ENCODE measurements around the gene IGF2.

IGF2 gene

GRCh38 chr11:2130881-2131352, 8.3 kb downstream of the IGF2 start:
- Histone ChIP-seq H3K9me3 (ENCODE audit: insufficient read depth, low read depth, low read length) (peaks cover 8% of the 10 kb centered on the region), H3K4ac (ENCODE audit: low read depth, low read length) (no peak overlapping the region), H3K4me1 (ENCODE audit: control insufficient read depth in 1 of 2, insufficient read depth in 2 of 2, low read length in 2 of 2) (peaks cover 0 to 3% of the 10 kb centered on the region in 2 experiments), H4K12ac (ENCODE audit: low read depth, low read length) (no peak overlapping the region), H2AK5ac (ENCODE audit: low read length) (no peak overlapping the region), H4K91ac (ENCODE audit: low read depth, low read length) (no peak overlapping the region), H3K79me1 (ENCODE audit: low read length) (no peaks in the 10 kb centered on the region), H3K4me2 (ENCODE audit: low read length) (no peak overlapping the region), H3K36me3 (ENCODE audit: control insufficient read depth in 1 of 2, insufficient read depth in 2 of 2, low read length in 2 of 2) (peaks cover 48 to 50% of the 10 kb centered on the region in 2 experiments), H2BK12ac (ENCODE audit: low read length) (no peak overlapping the region), H2BK5ac (ENCODE audit: low read depth, low read length, poor library complexity) (no peak overlapping the region), H3K23ac (ENCODE audit: low read length) (no peak overlapping the region), H3K9ac (ENCODE audit: low read length) (no peak overlapping the region), H4K8ac (ENCODE audit: low read depth, low read length) (no peak overlapping the region), H3K4me3 (ENCODE audit: low read depth, low read length) (no peak overlapping the region), H2BK120ac (ENCODE audit: insufficient read depth, low read length, poor library complexity) (no peak overlapping the region), H2AFZ (ENCODE audit: insufficient read depth, low read length, poor library complexity) (no peak overlapping the region), H3K27ac (ENCODE audit: low read depth, low read length) (no peak overlapping the region), H3K27me3 (ENCODE audit: insufficient read depth, low read length) (no peaks in the 10 kb centered on the region), H3K14ac (ENCODE audit: low read length) (no peak overlapping the region), H3K18ac (ENCODE audit: low read length) (no peak overlapping the region), H3K79me2 (ENCODE audit: control insufficient read depth, insufficient read depth, low read length, poor library complexity) (no peaks in the 10 kb centered on the region)
- no peak for DNase-seq
- no CpG with 5 or more reads among the region's 18 CpGs for WGBS (ENCODE audit: extremely low coverage, insufficient coverage, insufficient read length)

GRCh38 chr11:2129699-2130366, 9.4 kb downstream of the IGF2 start:
- H2AK5ac ChIP-seq (ENCODE audit: low read length) = no peak overlapping the region
- no peak overlapping the region for H3K4ac ChIP-seq (ENCODE audit: low read depth, low read length)
- H3K27ac ChIP-seq (ENCODE audit: low read depth, low read length) = no peak overlapping the region
- H2BK12ac ChIP-seq (ENCODE audit: low read length) = no peak overlapping the region
- H3K9ac ChIP-seq (ENCODE audit: low read length) = no peak overlapping the region
- H4K91ac ChIP-seq (ENCODE audit: low read depth, low read length) = no peak overlapping the region
- no peak overlapping the region for H3K18ac ChIP-seq (ENCODE audit: low read length)
- no peaks in the 10 kb centered on the region for H3K79me1 ChIP-seq (ENCODE audit: low read length)
- H3K4me3 ChIP-seq (ENCODE audit: low read depth, low read length) = no peak overlapping the region
- H3K36me3 ChIP-seq (ENCODE audit: control insufficient read depth in 1 of 2, insufficient read depth in 2 of 2, low read length in 2 of 2) = peaks cover 42% of the 10 kb centered on the region in 2 experiments
- no peak overlapping the region for H3K14ac ChIP-seq (ENCODE audit: low read length)
- no peak for DNase-seq
- no peak overlapping the region for H3K4me2 ChIP-seq (ENCODE audit: low read length)
- no peaks in the 10 kb centered on the region for H3K79me2 ChIP-seq (ENCODE audit: control insufficient read depth, insufficient read depth, low read length, poor library complexity)
- no peak overlapping the region for H4K12ac ChIP-seq (ENCODE audit: low read depth, low read length)
- no peaks in the 10 kb centered on the region for H3K27me3 ChIP-seq (ENCODE audit: insufficient read depth, low read length)
- H3K23ac ChIP-seq (ENCODE audit: low read length) = no peak overlapping the region
- no peak overlapping the region for H2BK5ac ChIP-seq (ENCODE audit: low read depth, low read length, poor library complexity)
- no peaks in the 10 kb centered on the region for H3K4me1 ChIP-seq (ENCODE audit: control insufficient read depth in 1 of 2, insufficient read depth in 2 of 2, low read length in 2 of 2)
- no CpG with 5 or more reads among the region's 25 CpGs for WGBS (ENCODE audit: extremely low coverage, insufficient coverage, insufficient read length)
- no peak overlapping the region for H2BK120ac ChIP-seq (ENCODE audit: insufficient read depth, low read length, poor library complexity)
- peaks cover 8% of the 10 kb centered on the region for H3K9me3 ChIP-seq (ENCODE audit: insufficient read depth, low read depth, low read length)
- H4K8ac ChIP-seq (ENCODE audit: low read depth, low read length) = no peak overlapping the region
- H2AFZ ChIP-seq (ENCODE audit: insufficient read depth, low read length, poor library complexity) = no peak overlapping the region

- Histone ChIP-seq H2BK120ac (ENCODE audit: insufficient read depth, low read length, poor library complexity) (no peak overlapping the region), H3K27ac (ENCODE audit: low read depth, low read length) (no peak overlapping the region), H3K79me2 (ENCODE audit: control insufficient read depth, insufficient read depth, low read length, poor library complexity) (no peaks in the 10 kb centered on the region), H3K14ac (ENCODE audit: low read length) (no peak overlapping the region), H4K12ac (ENCODE audit: low read depth, low read length) (no peak overlapping the region), H4K91ac (ENCODE audit: low read depth, low read length) (no peak overlapping the region), H3K79me1 (ENCODE audit: low read length) (no peaks in the 10 kb centered on the region), H3K9ac (ENCODE audit: low read length) (no peak overlapping the region), H3K4ac (ENCODE audit: low read depth, low read length) (no peak overlapping the region), H3K36me3 (ENCODE audit: control insufficient read depth in 1 of 2, insufficient read depth in 2 of 2, low read length in 2 of 2) (peaks cover 37 to 38% of the 10 kb centered on the region in 2 experiments), H2AFZ (ENCODE audit: insufficient read depth, low read length, poor library complexity) (no peak overlapping the region), H3K23ac (ENCODE audit: low read length) (no peak overlapping the region), H3K4me2 (ENCODE audit: low read length) (no peak overlapping the region), H3K9me3 (ENCODE audit: insufficient read depth, low read depth, low read length) (peaks cover 11% of the 10 kb centered on the region), H2AK5ac (ENCODE audit: low read length) (no peak overlapping the region), H3K18ac (ENCODE audit: low read length) (no peak overlapping the region), H4K8ac (ENCODE audit: low read depth, low read length) (no peak overlapping the region), H2BK5ac (ENCODE audit: low read depth, low read length, poor library complexity) (no peak overlapping the region), H3K4me1 (ENCODE audit: control insufficient read depth in 1 of 2, insufficient read depth in 2 of 2, low read length in 2 of 2) (no peaks in the 10 kb centered on the region), H3K4me3 (ENCODE audit: low read depth, low read length) (no peak overlapping the region), H2BK12ac (ENCODE audit: low read length) (no peak overlapping the region), H3K27me3 (ENCODE audit: insufficient read depth, low read length) (no peaks in the 10 kb centered on the region)
- DNase-seq = no peak
- no CpG with 5 or more reads among the region's 17 CpGs for WGBS (ENCODE audit: extremely low coverage, insufficient coverage, insufficient read length)
These were observed 9.9 kb downstream of the IGF2 start for GRCh38 chr11:2129308-2129698.

GRCh38 chr11:2128511-2129307, 10.5 kb downstream of the IGF2 start:
- H3K14ac ChIP-seq (ENCODE audit: low read length) = no peak overlapping the region
- H3K36me3 ChIP-seq (ENCODE audit: control insufficient read depth in 1 of 2, insufficient read depth in 2 of 2, low read length in 2 of 2) = peaks cover 31 to 32% of the 10 kb centered on the region in 2 experiments
- no peak overlapping the region for H2BK12ac ChIP-seq (ENCODE audit: low read length)
- H3K18ac ChIP-seq (ENCODE audit: low read length) = no peak overlapping the region
- H3K4ac ChIP-seq (ENCODE audit: low read depth, low read length) = no peak overlapping the region
- peaks cover 11% of the 10 kb centered on the region for H3K9me3 ChIP-seq (ENCODE audit: insufficient read depth, low read depth, low read length)
- H3K79me2 ChIP-seq (ENCODE audit: control insufficient read depth, insufficient read depth, low read length, poor library complexity) = no peaks in the 10 kb centered on the region
- no peaks in the 10 kb centered on the region for H3K27me3 ChIP-seq (ENCODE audit: insufficient read depth, low read length)
- no peak overlapping the region for H4K91ac ChIP-seq (ENCODE audit: low read depth, low read length)
- H3K4me3 ChIP-seq (ENCODE audit: low read depth, low read length) = no peak overlapping the region
- H2BK5ac ChIP-seq (ENCODE audit: low read depth, low read length, poor library complexity) = no peak overlapping the region
- no peak overlapping the region for H4K12ac ChIP-seq (ENCODE audit: low read depth, low read length)
- no peak overlapping the region for H3K23ac ChIP-seq (ENCODE audit: low read length)
- H2BK120ac ChIP-seq (ENCODE audit: insufficient read depth, low read length, poor library complexity) = no peak overlapping the region
- DNase-seq = peak in 1 of 2 donors; percentile 41
- no peaks in the 10 kb centered on the region for H3K4me1 ChIP-seq (ENCODE audit: control insufficient read depth in 1 of 2, insufficient read depth in 2 of 2, low read length in 2 of 2)
- H4K8ac ChIP-seq (ENCODE audit: low read depth, low read length) = no peak overlapping the region
- no peak overlapping the region for H2AFZ ChIP-seq (ENCODE audit: insufficient read depth, low read length, poor library complexity)
- H3K79me1 ChIP-seq (ENCODE audit: low read length) = no peaks in the 10 kb centered on the region
- no CpG with 5 or more reads among the region's 12 CpGs for WGBS (ENCODE audit: extremely low coverage, insufficient coverage, insufficient read length)
- H3K4me2 ChIP-seq (ENCODE audit: low read length) = no peak overlapping the region
- H3K27ac ChIP-seq (ENCODE audit: low read depth, low read length) = no peak overlapping the region
- H2AK5ac ChIP-seq (ENCODE audit: low read length) = no peak overlapping the region
- H3K9ac ChIP-seq (ENCODE audit: low read length) = no peak overlapping the region

Data from trophoblast cell (in vitro differentiated cells and primary cell).